CD4-positive, alpha-beta T cell (primary cell): ENCODE results near the gene UHRF1. TPM values are rescaled to one million over a fixed set of nuclear protein-coding genes. Genes with fewer than 3 reads are reported as not detected.

Experiments used
- ATAC-seq: fragments of 200-7000 bp; cut with Tn5 transposase; one replicate; pipeline ENCODE4 v1.10.0; 2022; ENCODE audit warnings: mild to moderate bottlenecking; ENCODE audit not compliant: poor library complexity
- CTCF ChIA-PET: fragments of 350-600 bp; sonication (Branson Sonifier 250); formaldehyde crosslinking; loops from one replicate; lab custom pipeline; 2021; ENCODE audit warnings: antibody characterized with exemption, inconsistent platforms; lab: Charles Lee
- POLR2A ChIA-PET: fragments of 350-600 bp; sonication (Branson Sonifier 250); formaldehyde crosslinking; loops from one replicate; lab custom pipeline; 2021; ENCODE audit warnings: antibody characterized with exemption, inconsistent platforms; lab: Charles Lee
- DNase-seq, 14 experiments: peaks; one replicate each; pipeline ENCODE4 v3.0.0-alpha.2; 2013 to 2020; ENCODE audit warnings: mixed read lengths in 2 of 14
- H3K27ac ChIP-seq, 2 donors: one replicate each; pipeline versions ENCODE4 v1.5.1 to v1.7.0; 2013; ENCODE audit warnings: low read length in 2 of 2, low read depth in 1 of 2, mild to moderate bottlenecking in 1 of 2
- H3K27me3 ChIP-seq, 2 experiments: 1 replicate in 1 of 2; 2 replicates in 1 of 2; pipeline versions ENCODE4 v1.6.1 to v1.7.0; 2013; ENCODE audit warnings: low read length in 2 of 2, control low read depth in 1 of 2, mild to moderate bottlenecking in 1 of 2, moderate library complexity in 1 of 2; ENCODE audit not compliant: insufficient read depth in 2 of 2, control insufficient read depth in 1 of 2
- H3K36me3 ChIP-seq: one replicate; pipeline ENCODE4 v1.6.1; 2013; ENCODE audit warnings: low read length, control low read depth; ENCODE audit not compliant: insufficient read depth
- H3K4me1 ChIP-seq: one replicate; pipeline ENCODE4 v1.6.1; 2013; ENCODE audit warnings: low read length, control low read depth; ENCODE audit not compliant: insufficient read depth
- H3K4me3 ChIP-seq: one replicate; pipeline ENCODE4 v1.5.1; 2013; ENCODE audit warnings: mild to moderate bottlenecking, low read length, moderate library complexity
- H3K9me3 ChIP-seq, 2 experiments: 1 replicate in 1 of 2; 2 replicates in 1 of 2; pipeline versions ENCODE4 v1.6.1 to v1.7.0; 2013; ENCODE audit warnings: low read length in 2 of 2, mild to moderate bottlenecking in 2 of 2, control low read depth in 1 of 2, moderate library complexity in 1 of 2; ENCODE audit not compliant: control insufficient read depth in 1 of 2, insufficient read depth in 1 of 2
- H3K27ac Mint-ChIP-seq: one replicate; pipeline ENCODE4 v1.8.0; 2020; ENCODE audit warnings: mixed read lengths
- H3K27me3 Mint-ChIP-seq: one replicate; pipeline ENCODE4 v1.8.0; 2021; ENCODE audit warnings: mixed read lengths
- H3K36me3 Mint-ChIP-seq: one replicate; pipeline ENCODE4 v1.8.0; 2021; ENCODE audit warnings: low read depth, mixed read lengths
- H3K4me1 Mint-ChIP-seq: one replicate; pipeline ENCODE4 v1.8.0; 2021; ENCODE audit warnings: low read depth, mixed read lengths
- H3K4me3 Mint-ChIP-seq: one replicate; pipeline ENCODE4 v1.8.0; 2020; ENCODE audit warnings: mild to moderate bottlenecking, mixed read lengths
- H3K9me3 Mint-ChIP-seq: one replicate; pipeline ENCODE4 v1.8.0; 2020; ENCODE audit warnings: mixed read lengths
- CTCF ChIP-seq: fragments of 200-600 bp; IDR thresholded peaks from one replicate; pipeline ENCODE4 v1.8.0; 2022; ENCODE audit warnings: antibody characterized with exemption, mild to moderate bottlenecking
- intact Hi-C, 2 experiments: fragments of 100-400 bp; cut with DNase I in 1 of 2; cut with micrococcal nuclease in 1 of 2; formaldehyde crosslinking; loops; one replicate each; pipeline versions ENCODE4 v1.15.1 to v1.9.0; 2023 to 2025; cut with DNase I, micrococcal nuclease
- microRNA-seq: library from miRNA; unstranded; fragments of <30 nt; microRNA quantifications from one replicate; pipeline ENCODE4 v1.2.0, GENCODE V29; 2021; ENCODE audit warnings: borderline microRNAs expressed, borderline replicate concordance
- total RNA-seq, 174 experiments: library from RNA in 2 of 174; stranded (reverse) in 2 of 174; gene quantifications; one replicate each; pipeline ENCODE4 v1.2.3 and lab custom pipeline; 2021 to 2026

The UHRF1 gene
- total RNA-seq, 2 experiments from 2014 or later, result 0.16 to 0.20 TPM

- Mint-ChIP-seq H3K9me3 (no peaks in the 10 kb centered on the region), H3K36me3 (peaks cover 23% of the 10 kb centered on the region), H3K27me3 (no peaks in the 10 kb centered on the region), H3K4me3 (no peak overlapping the region), H3K27ac (no peak overlapping the region), H3K4me1 (peaks cover 9% of the 10 kb centered on the region)
- intact Hi-C loops, result no loop called here
- ATAC-seq (no peak), DNase-seq (no peak)
- ChIA-PET POLR2A (interaction anchor here (0.7 kb wide), 1 partner anchor 9 kb away, joined by 3 read pairs; no protein-coding TSS in a partner anchor), CTCF (no interaction called here)
- H3K4me1 ChIP-seq, result no peaks in the 10 kb centered on the region
- H3K36me3 ChIP-seq, result peaks cover 8% of the 10 kb centered on the region
- H3K9me3 ChIP-seq, result peaks cover 0 to 7% of the 10 kb centered on the region in 2 experiments
- no peak for TF ChIP-seq CTCF
- no peaks in the 10 kb centered on the region for H3K27me3 ChIP-seq
- H3K4me3 ChIP-seq, result no peak overlapping the region
- no peak overlapping the region for H3K27ac ChIP-seq
These were observed 97.5 kb downstream of the UHRF1 start for GRCh38 chr19:5006821-5007220.

Small RNA genes lying within 50 kb of the gene (microRNA-seq; reads per million reads assigned to microRNA genes)
- not detected for gene MIR4747

Other genes with a start within 250 kb of the UHRF1 start
- 10 to 100 TPM; 22.0 to 23.0 TPM for gene MYDGF, start 239.2 kb upstream of the UHRF1 start, total RNA-seq
- gene DPP9, start 185.7 kb upstream of the UHRF1 start, total RNA-seq, result 10 to 100 TPM; 67.9 to 72.8 TPM
- 10 to 100 TPM; 11.8 to 12.1 TPM for gene FEM1A, start 117.8 kb upstream of the UHRF1 start, total RNA-seq
- gene TICAM1, start 77.8 kb upstream of the UHRF1 start, total RNA-seq, result 10 to 100 TPM; 14.7 to 15.0 TPM
- 10 to 100 TPM; 18.2 to 19.1 TPM for gene PLIN3, start 41.8 kb upstream of the UHRF1 start, total RNA-seq
- 1 to 10 TPM; 4.4 to 4.7 TPM for gene ARRDC5, start 6.6 kb upstream of the UHRF1 start, total RNA-seq
- 10 to 100 TPM; 41.8 to 42.5 TPM for gene KDM4B, start 59.6 kb downstream of the UHRF1 start, total RNA-seq